ENCODE results near the gene KIAA1217.

DNA sequence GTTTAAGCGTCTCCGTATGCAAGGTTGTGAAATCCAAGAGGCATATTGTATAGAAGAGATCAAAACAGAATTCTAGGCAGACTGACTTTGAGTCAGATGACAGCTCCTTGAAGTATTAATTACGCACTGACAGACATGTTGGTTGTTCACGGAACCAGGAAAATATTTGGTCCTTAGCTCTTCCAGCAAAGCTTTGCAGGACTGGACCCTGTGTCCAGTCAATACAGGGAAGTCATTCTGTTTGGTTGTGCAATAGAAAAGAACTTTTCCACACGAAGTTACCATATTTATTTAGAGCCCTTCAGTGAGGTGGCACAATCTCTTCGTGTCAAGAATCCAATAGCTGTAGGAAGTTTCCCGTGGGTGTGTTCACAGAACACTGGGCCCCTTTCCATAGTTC lies 309.5 kb downstream of the KIAA1217 start:
- TF ChIP-seq, protein P1, sequence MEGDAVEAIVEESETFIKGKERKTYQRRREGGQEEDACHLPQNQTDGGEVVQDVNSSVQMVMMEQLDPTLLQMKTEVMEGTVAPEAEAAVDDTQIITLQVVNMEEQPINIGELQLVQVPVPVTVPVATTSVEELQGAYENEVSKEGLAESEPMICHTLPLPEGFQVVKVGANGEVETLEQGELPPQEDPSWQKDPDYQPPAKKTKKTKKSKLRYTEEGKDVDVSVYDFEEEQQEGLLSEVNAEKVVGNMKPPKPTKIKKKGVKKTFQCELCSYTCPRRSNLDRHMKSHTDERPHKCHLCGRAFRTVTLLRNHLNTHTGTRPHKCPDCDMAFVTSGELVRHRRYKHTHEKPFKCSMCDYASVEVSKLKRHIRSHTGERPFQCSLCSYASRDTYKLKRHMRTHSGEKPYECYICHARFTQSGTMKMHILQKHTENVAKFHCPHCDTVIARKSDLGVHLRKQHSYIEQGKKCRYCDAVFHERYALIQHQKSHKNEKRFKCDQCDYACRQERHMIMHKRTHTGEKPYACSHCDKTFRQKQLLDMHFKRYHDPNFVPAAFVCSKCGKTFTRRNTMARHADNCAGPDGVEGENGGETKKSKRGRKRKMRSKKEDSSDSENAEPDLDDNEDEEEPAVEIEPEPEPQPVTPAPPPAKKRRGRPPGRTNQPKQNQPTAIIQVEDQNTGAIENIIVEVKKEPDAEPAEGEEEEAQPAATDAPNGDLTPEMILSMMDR (IDR thresholded peaks at IDR 0.05) = no peak
- no peak for TF ChIP-seq POLR2A (IDR thresholded peaks at IDR 0.05)
